ENCODE measurements around the gene BNC2.
A peak's percentile ranks its signal among the peaks of the same experiment; 100 is the strongest.

Gene BNC2

GRCh38 chr9:16653491-16654399, 216.7 kb downstream of the BNC2 start:
- H3K4me1 ChIP-seq, result no peaks in the 10 kb centered on the region
- TF ChIP-seq CTCF (IDR thresholded peaks at IDR 0.05), result no peak
- H3K4me2 ChIP-seq (ENCODE audit: low read length), result no peak overlapping the region
- H3K9me3 ChIP-seq (ENCODE audit: control insufficient read depth, low read length), result no peaks in the 10 kb centered on the region
- no peak overlapping the region for H3K9ac ChIP-seq
- H2AFZ ChIP-seq, result peak overlapping the region; percentile 11
- H3K79me2 ChIP-seq, result no peaks in the 10 kb centered on the region
- H3K27me3 ChIP-seq (ENCODE audit: control insufficient read depth, insufficient read depth, low read length), result no peaks in the 10 kb centered on the region
- H3K27ac ChIP-seq, result no peak overlapping the region
- no peaks in the 10 kb centered on the region for H3K36me3 ChIP-seq (ENCODE audit: control insufficient read depth, insufficient read depth, low read length)
- H3K4me3 ChIP-seq (ENCODE audit: low read depth, low read length), result no peak overlapping the region

GRCh38 chr9:16652582-16652981, 217.9 kb downstream of the BNC2 start:
- TF ChIP-seq CTCF (IDR thresholded peaks at IDR 0.05), result no peak
- Histone ChIP-seq H3K79me2 (no peaks in the 10 kb centered on the region), H3K9ac (no peak overlapping the region), H3K4me1 (no peaks in the 10 kb centered on the region), H3K9me3 (ENCODE audit: control insufficient read depth, low read length) (no peaks in the 10 kb centered on the region), H3K4me3 (ENCODE audit: low read depth, low read length) (no peak overlapping the region), H3K36me3 (ENCODE audit: control insufficient read depth, insufficient read depth, low read length) (no peaks in the 10 kb centered on the region), H3K27me3 (ENCODE audit: control insufficient read depth, insufficient read depth, low read length) (no peaks in the 10 kb centered on the region), H3K27ac (no peak overlapping the region), H2AFZ (no peak overlapping the region), H3K4me2 (ENCODE audit: low read length) (no peak overlapping the region)

GRCh38 chr9:16651446-16651964, 219.0 kb downstream of the BNC2 start:
- TF ChIP-seq CTCF (IDR thresholded peaks at IDR 0.05), result no peak
- no peaks in the 10 kb centered on the region for H3K9me3 ChIP-seq (ENCODE audit: control insufficient read depth, low read length)
- no peak overlapping the region for H3K9ac ChIP-seq
- no peaks in the 10 kb centered on the region for H3K36me3 ChIP-seq (ENCODE audit: control insufficient read depth, insufficient read depth, low read length)
- no peak overlapping the region for H2AFZ ChIP-seq
- H3K4me1 ChIP-seq, result no peaks in the 10 kb centered on the region
- H3K27ac ChIP-seq, result no peak overlapping the region
- no peaks in the 10 kb centered on the region for H3K79me2 ChIP-seq
- H3K4me3 ChIP-seq (ENCODE audit: low read depth, low read length), result no peak overlapping the region
- H3K27me3 ChIP-seq (ENCODE audit: control insufficient read depth, insufficient read depth, low read length), result no peaks in the 10 kb centered on the region
- no peak overlapping the region for H3K4me2 ChIP-seq (ENCODE audit: low read length)

- Histone ChIP-seq H2AFZ (no peak overlapping the region), H3K9ac (no peak overlapping the region), H3K4me3 (ENCODE audit: low read depth, low read length) (no peak overlapping the region), H3K79me2 (no peaks in the 10 kb centered on the region), H3K36me3 (ENCODE audit: control insufficient read depth, insufficient read depth, low read length) (no peaks in the 10 kb centered on the region), H3K4me1 (no peaks in the 10 kb centered on the region), H3K27ac (no peak overlapping the region), H3K27me3 (ENCODE audit: control insufficient read depth, insufficient read depth, low read length) (no peaks in the 10 kb centered on the region), H3K9me3 (ENCODE audit: control insufficient read depth, low read length) (no peaks in the 10 kb centered on the region), H3K4me2 (ENCODE audit: low read length) (no peak overlapping the region)
- TF ChIP-seq CTCF (IDR thresholded peaks at IDR 0.05), result no peak
These were observed 224.5 kb downstream of the BNC2 start for GRCh38 chr9:16645970-16646369.

All from parathyroid adenoma (tissue), 2 donors.